SHP77 treated with DMSO at 0.1 percent for 48 hours (cell line): ENCODE results near the gene DLGAP1.

Source experiments
- DNase-seq: peaks from one replicate; lab custom pipeline; 2025; lab: John Stamatoyannopoulos, UW

Gene DLGAP1

GRCh38 chr18:3993941-3994687, 461.0 kb downstream of the DLGAP1 start:
- no peak for DNase-seq

DNA sequence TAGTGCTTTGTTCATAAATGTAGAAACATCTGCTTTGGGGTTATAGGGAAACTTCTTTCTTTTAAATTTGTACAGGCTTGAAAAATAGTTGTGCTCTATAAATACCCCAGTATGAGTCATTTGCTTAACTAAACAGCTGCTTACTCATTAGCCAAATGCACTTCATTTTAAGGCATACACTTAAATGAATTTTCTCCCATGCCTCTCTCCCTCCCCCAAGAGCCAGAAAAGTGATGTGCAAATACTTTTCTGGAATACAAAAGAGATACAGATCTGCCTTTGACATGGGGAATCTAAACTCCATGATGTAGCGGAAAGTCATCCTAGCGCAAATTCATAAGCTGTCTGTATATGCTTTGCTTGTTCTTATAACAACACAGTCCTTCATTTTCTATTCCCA, 469.4 kb downstream of the DLGAP1 start:
- DNase-seq, result no peak

- DNase-seq, result no peak
These were observed 470.1 kb downstream of the DLGAP1 start for GRCh38 chr18:3985020-3985419.

- no peak for DNase-seq
These were observed 470.8 kb downstream of the DLGAP1 start for GRCh38 chr18:3984163-3984757.

GRCh38 chr18:3983351-3983969, 471.6 kb downstream of the DLGAP1 start:
- no peak for DNase-seq

- no peak for DNase-seq
These were observed 472.6 kb downstream of the DLGAP1 start for GRCh38 chr18:3982541-3982940.

DNA sequence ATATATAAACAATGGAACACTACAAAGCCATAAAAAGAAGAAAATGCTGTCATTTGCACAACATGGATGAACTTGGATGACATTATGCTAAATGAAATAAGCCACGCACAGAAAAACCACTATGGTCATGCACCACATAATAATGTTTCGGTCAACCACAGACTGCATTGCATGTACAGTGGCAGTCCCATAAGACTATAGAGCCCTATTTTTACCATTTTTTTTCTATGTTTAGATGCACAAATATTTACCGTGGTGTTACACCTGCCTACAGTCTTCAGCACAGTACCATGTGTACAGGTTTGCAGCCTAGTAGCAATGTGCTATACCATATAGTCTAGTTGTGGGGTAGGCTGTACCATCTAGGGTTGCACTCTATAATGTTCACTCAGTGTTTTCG, 476.1 kb downstream of the DLGAP1 start:
- no peak for DNase-seq

DNA sequence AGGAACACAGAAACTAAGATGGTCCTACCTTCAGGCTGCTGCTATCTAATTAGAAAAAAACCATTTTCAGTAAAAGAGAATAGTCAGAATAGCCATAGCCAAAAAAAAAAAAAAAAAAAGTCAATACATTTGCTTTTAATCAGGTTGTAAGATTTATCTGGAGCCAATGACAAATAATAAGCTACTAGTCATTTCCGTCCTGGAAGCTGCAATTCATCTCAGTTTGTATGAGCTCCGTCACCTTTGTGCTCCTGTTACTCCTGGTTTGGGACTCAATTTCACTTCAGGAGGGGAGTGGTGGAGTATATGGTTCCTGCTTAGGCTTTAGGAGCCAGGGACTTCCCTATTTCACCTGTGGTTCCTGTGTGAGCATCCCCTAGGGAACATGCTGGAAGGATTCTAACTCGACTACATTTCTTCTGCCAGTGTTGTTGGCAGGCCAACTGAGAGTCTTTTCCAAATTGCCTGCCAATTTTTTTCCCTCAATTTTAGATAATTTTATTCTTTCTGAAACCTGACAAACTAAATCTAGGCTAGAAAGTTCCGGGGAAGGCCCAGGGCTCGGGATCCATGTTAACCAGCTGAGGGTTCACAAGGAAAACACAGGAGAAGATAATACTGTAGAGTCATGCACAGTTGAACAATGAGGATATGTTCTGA, 481.8 kb downstream of the DLGAP1 start:
- no peak for DNase-seq

DNA sequence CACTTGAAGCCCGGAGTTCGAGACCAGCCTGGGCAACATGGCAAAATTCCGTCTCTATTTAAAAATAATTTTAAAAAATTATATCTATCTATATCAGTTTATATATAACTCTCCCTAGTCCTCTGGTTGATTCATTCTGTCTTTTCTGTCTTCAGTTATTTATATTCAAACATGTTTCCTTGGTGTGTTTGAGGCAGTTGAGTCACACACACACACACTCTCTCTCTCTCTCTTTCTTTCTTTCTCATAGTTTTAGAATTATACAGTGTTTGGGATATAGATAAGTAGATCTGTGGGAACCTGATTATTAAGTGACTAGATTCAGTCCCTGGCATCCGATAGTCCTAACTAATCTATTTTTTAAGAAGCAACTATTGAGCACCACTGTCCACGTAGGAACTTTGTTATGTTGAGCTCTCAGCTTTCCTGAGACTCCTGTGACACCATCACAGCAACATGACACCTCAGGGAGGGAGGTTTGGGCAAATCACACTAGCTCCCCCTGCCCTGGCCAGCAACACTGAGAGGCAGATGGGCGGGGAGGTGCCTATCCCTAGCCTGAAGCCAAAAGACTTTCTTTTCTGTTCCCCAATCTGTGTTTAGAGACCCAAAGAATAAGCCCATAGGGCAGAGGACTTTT, 482.7 kb downstream of the DLGAP1 start:
- no peak for DNase-seq

DNA sequence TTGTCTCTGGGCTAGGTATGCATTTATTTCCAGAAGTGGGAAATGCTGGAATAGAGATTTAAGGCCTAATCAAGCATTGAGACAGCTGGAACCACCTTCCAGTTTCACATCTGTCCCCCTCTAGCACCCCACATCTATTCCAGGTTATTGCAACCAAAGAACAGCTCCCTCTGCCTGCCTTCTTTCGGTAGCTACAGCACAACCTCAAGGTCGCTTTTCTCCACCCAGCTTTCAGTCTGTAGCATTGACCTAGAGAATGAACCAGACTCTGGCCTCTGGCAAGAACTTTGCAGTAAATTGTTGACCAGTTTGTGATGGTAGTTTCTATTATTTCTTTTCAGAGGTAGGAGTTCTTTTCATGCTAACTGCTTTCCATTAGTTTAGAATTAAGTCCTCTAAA, 484.2 kb downstream of the DLGAP1 start:
- DNase-seq, result no peak

- no peak for DNase-seq
These were observed 487.5 kb downstream of the DLGAP1 start for GRCh38 chr18:3967359-3968180.

DNA sequence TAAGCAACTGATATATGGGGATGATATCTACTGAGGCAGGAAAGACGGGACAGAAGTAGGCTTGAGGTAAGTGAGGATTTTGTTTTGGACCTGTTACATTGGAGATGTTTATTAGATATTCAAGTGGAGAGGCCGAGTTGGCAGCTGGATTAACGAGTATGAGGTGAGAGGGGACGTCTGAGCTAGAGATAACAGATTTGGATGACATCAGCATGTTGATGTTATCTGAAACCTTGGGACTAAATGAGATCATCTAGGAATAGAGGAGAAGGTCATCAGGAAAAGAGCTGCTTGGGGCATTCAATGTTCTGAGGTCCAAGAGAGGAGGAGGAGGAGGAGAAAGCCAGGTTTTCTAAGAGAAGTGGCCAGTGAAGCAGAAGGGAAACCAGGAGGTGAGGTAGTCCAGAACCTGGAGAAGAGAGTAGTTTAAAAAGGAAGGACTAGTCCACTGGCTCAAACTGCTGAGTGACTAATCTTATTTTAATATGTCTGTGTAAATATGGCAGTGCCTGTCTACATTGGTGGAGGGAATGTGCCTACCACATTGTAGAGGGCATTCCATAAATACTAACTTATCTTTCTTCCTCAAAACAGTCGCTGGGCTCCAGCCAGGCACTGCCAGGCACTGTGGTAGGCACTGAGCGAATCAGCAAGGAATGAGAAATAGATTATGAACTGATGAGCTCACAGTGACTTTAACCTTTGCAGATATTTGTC, 488.3 kb downstream of the DLGAP1 start:
- no peak for DNase-seq

DNA sequence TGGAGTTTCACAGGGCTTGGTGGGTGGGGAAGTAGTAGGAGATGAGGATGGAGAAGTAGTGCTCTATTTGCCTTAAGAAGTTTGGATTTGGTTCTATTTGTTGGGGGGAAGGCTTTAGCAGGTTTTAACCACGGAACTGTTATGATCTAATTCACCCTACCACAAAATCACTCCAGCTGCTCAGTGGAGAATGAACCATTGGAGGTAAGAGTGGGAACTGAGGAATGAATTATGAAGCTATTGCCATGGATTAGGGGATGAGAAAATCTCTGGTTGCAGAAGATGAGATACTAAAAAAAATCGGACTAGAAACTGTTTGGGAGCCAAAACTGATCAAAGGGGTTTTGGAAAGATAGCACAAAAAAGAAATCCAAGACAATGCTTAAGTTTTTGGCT, 488.9 kb downstream of the DLGAP1 start:
- DNase-seq, result no peak

- no peak for DNase-seq
These were observed 494.1 kb downstream of the DLGAP1 start for GRCh38 chr18:3960977-3961376.

DNA sequence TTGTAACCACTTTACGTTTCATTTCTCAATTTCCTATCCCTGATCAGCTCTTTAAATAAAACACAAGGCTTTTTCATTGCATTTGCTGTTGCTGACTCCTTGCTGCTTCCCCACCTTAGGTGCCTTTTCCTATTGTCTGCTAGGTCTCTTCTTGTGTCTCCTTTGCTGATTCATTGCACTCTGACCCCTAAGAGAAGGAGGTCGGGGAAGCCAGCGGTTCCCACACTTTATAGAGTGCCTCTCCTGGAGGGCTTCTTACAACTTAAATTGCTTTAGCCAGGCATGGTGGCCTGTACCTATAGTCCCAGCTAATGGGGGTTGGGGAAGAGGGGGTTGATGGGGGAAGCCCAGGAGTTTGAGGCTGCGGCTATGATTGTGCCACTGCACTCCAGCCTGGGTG, 495.0 kb downstream of the DLGAP1 start:
- DNase-seq, result no peak

GRCh38 chr18:3952031-3952430, 503.1 kb downstream of the DLGAP1 start:
- no peak for DNase-seq

- DNase-seq, result no peak
These were observed 504.3 kb downstream of the DLGAP1 start for GRCh38 chr18:3950668-3951404.

- no peak for DNase-seq
These were observed 506.1 kb downstream of the DLGAP1 start for GRCh38 chr18:3948958-3949357.

GRCh38 chr18:3947383-3947782, 507.7 kb downstream of the DLGAP1 start:
- DNase-seq, result no peak

DNA sequence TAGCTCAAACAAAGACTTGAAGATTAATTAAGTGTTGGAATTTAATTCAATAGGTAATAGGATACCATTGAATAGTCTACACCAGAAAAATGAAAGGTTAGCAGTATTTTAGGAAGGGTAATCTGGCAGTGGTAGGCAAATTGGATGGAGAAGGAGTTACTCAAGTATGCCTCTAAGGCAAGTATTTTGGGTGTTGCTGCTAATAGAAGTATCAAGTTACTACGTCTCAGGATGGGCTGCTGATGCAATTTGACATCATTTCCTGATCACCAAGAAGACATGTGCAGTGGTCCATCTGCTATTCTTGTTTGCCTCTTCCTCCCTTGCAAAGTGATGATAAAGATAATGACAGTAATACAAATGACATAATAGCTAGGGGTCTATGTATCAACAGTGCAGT, 519.8 kb downstream of the DLGAP1 start:
- no peak for DNase-seq
